Stimulated activated CD4-positive, alpha-beta T cell treated with anti-CD3 and anti-CD28 coated beads, Interleukin-1b, Interleukin-23, amount 100 ng/mL, for 1 hour (primary cell): ENCODE measurements around the gene UTP11.

Experiments used
- DNase-seq, 2 donors: peaks; one replicate each; pipeline ENCODE4 v3.0.0-alpha.2; 2020; ENCODE audit warnings: low read depth in 2 of 2

The UTP11 gene

GRCh38 chr1:38046333-38046883 is 33.9 kb downstream of the UTP11 start, which contains the start of gene POU3F1:
TSS of gene POU3F1 (minus strand) at chr1:38046793. CDS start at chr1:38046743, 50 bp downstream.
- DNase-seq, result no peak

- peak; percentile 38 to 64 for DNase-seq
Measured at GRCh38 chr1:38046884-38047602, 34.5 kb downstream of the UTP11 start.

GRCh38 chr1:38047603-38048141 is 35.1 kb downstream of the UTP11 start:
- DNase-seq, result no peak

GRCh38 chr1:38050397-38051078 is 38.0 kb downstream of the UTP11 start:
- no peak for DNase-seq

- no peak for DNase-seq
Measured at GRCh38 chr1:38051079-38051543, 38.6 kb downstream of the UTP11 start.

DNA sequence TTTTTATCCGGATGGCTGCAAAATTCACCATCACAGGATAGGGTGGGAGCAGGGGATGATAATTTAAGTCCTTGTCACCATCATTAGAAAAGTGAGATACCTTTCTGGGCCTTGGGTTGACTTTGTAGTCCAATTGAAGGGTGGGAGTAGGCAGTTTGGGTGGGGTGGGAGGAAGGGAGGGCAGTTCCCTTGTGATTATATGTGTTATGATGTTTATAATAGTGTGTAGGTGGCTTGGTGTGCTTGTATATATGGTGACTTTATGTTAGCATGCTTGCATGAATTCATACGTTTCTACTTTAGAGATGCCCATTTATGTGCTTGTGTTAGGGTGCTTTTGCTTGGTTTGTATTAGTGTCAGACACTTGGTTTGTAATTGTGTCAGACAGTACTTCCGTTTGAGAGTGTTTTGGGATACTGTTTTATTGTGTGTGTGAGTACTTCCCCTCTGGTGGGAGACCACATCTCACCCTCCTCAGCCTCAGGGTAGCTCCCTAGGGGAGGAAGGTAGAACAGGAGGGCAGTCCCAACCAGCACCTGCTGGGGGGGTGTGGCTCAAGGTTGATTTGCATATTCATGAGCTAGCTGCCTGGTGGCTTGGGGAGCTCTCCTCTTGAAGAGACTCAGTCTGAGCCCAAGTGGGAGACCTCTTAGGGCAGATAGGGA is 40.3 kb downstream of the UTP11 start:
- DNase-seq, result no peak

DNA sequence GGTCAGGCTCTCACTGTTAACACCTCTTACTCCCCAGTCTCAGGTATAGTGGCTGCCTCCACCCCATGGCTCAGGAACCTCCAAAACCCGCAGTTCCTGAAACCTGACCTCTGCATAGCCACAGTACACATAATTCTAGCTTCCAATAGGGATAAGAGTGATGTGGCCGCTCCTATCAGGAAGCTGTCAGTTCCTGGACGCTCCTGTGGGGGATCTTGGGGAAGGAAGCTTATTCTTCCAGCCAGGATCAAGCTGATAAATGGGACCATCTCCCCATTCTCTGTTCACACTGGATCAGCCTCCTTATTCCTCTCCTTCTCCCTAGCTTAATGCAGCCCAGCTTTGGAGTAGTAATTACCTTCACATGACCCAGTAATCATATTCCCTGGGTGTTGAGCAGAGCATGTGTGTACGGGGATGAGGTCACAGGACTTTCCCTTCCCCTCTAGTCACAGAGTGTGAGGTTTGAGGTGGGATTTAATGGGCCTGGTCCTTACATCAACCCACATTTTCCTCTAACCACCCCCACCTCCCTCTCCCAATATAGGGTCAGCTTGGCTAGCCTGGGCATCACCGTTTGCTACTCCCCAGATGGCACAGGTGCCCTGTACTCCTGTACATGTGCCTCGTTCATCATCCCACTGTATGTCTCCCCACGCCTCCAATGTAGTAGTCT is 41.0 kb downstream of the UTP11 start:
- no peak for DNase-seq

DNA sequence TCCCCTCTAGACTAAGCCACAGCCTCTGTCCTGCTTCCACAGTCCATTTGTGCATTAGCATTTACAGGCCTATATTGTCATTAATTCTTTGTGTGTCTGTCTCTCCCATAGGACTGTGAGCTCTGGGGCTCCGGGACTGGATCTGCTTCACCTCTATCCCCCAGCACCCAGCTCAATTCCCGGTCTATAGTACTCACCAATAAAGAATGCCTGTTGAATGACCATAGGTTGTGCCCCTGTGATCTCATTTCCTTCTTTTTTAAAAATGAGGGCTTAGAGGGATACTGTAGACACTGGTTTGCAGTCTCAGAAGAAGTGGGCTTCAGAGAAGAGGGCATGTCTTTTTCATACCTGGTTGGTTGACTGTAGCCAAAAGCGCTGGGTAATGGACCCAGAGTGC is 42.9 kb downstream of the UTP11 start:
- no peak for DNase-seq

GRCh38 chr1:38055965-38056364 is 43.4 kb downstream of the UTP11 start:
- no peak for DNase-seq

GRCh38 chr1:38059635-38060250 is 47.2 kb downstream of the UTP11 start:
- DNase-seq, result no peak

DNA sequence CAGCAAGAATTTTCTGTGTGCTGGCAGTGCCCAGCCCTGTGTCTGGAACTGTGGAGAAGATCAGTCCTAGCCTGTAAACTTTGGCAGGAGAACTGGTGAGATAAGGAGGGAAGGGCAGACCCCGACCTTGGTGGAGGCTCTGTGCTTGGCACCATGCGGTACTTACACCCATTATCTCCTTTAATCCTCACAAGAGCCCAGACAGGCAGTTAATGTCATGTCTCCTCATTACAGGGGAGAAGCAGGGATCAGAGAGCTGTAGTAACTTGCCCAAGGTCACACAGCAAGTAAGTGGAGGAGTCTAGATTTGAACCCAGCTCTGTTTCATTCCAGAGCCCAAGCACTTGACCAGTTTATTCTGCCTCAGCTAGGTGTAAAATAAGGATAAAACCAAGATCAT is 48.0 kb downstream of the UTP11 start:
- no peak for DNase-seq

DNA sequence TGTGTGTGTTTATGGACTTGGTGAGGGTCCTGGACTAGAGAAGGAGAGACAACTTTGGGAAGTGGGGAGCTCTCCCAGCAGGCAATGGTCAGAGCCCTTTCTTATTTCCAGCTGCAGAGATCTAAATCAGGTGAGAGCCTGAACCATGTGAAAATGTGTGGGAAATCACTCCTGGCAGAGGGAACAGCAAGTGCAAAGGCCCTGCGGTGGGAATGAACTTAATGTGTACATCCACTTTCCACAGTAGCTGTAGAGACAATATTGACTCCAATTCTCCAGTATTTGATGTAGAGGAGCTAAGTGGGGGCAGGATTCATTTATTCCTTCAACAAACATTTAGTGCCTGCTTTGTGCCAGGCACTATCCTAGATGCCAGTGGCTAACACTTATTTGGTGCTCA is 48.8 kb downstream of the UTP11 start:
- DNase-seq, result no peak

GRCh38 chr1:38061883-38062328 is 49.4 kb downstream of the UTP11 start:
- DNase-seq, result no peak

DNA sequence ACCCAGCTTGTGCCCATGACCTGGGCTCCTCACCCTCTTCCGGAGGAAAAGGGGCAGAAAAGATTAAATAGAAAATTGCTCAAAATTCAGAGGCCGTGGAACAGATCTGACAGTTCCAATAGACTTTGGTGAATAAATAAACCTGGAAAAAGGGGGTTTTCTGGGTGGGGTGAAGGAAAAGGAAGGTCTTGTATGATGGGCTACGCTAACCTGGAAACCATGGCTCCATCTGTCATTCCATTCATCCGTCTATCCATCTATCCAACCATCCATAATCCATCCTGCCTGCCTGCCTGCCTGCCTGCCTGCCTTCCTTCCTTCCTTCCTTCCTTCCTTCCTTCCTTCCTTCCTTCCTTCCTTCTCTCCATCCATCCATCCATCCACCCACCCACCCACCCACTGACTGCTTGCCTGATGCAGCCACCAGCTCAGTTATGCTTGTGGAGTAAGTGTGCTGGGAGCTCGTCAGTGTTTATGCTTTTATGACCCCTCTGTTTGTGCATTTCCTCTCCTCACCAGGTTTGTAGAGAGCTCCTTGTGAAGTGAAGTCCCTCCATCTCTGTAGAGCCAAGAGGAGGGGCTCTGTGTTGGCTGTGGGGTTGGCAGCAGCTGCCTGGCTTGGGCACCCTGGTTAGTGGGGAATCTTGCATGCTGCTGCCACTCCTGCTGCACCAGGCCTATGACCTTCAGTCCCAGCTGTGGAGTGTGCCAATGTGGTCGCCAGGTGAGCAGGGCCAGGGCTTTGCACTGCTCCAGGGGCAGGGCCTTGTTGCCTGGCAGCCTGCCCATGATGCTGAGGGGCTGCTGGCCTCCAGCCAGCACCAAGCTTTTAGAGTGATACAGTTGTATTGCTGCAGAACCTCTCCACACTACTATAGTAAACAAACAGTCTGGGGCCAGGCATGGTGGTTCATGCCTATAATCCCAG is 50.1 kb downstream of the UTP11 start:
- no peak for DNase-seq

GRCh38 chr1:38063616-38064015 is 51.1 kb downstream of the UTP11 start:
- DNase-seq, result no peak

- DNase-seq, result no peak
Measured at GRCh38 chr1:38064197-38064903, 51.8 kb downstream of the UTP11 start.

DNA sequence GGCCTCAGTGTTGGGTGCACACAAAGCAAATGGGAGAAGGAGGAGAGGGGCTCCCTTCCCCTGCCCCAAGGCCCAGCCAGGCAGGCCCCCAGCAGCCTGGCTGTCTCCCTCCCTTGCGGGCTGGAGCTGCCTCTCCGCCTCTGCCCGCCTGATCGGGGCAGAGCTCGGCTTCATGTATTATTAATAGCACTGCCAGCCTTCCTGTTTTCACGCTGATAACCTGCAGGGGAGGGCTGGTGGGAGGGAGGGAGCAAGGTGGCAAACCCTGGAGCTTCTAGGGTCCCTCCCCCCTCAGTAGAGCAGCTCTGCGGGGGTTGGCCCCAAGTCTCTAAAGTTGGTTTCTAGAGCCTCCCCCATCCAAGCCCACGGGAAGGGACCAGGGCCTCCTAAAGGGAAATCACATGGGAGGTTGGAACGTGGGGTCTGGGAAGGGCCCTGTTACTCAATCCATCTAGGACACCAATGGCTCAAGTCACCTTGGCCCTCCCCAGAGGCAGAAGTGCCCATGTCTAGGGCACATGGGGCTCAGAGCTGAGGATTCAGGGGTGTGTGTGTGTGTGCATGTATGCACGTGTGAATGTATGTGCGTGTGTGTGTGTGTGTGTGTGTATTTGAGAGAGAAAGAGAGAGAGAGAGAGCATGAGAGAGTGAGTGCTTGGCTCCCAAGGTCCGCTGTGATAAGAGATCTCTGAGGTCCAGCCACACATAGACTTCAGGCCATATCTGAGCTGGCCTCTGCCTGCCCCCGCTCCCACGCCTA is 55.9 kb downstream of the UTP11 start:
- no peak for DNase-seq

GRCh38 chr1:38068980-38069340 is 56.4 kb downstream of the UTP11 start:
- no peak for DNase-seq
